Activated CD8-positive, alpha-beta memory T cell treated with anti-CD3 and anti-CD28 coated beads, Interleukin-2, amount 50 U/mL, for 48 hours (primary cell): ENCODE data around the gene PTTG1IP.

Experiments
- DNase-seq: peaks from one replicate; pipeline ENCODE4 v3.0.0-alpha.2; 2020

The PTTG1IP gene

GRCh38 chr21:44858291-44858690, 15.2 kb downstream of the PTTG1IP start:
- no peak for DNase-seq

GRCh38 chr21:44857127-44857892, 16.2 kb downstream of the PTTG1IP start:
- no peak for DNase-seq

GRCh38 chr21:44856131-44856530, 17.4 kb downstream of the PTTG1IP start:
- no peak for DNase-seq

GRCh38 chr21:44855572-44855971, 17.9 kb downstream of the PTTG1IP start:
- no peak for DNase-seq

- no peak for DNase-seq
Measured at GRCh38 chr21:44854664-44855446, 18.6 kb downstream of the PTTG1IP start.

GRCh38 chr21:44854391-44854663, 19.2 kb downstream of the PTTG1IP start:
- no peak for DNase-seq

- DNase-seq = no peak
Measured at GRCh38 chr21:44853601-44854390, 19.7 kb downstream of the PTTG1IP start.

- DNase-seq = no peak
Measured at GRCh38 chr21:44850905-44851657, 22.4 kb downstream of the PTTG1IP start.

GRCh38 chr21:44850208-44850800, 23.2 kb downstream of the PTTG1IP start:
- no peak for DNase-seq

- no peak for DNase-seq
Measured at GRCh38 chr21:44849616-44850130, 23.8 kb downstream of the PTTG1IP start.

GRCh38 chr21:44848821-44849521, 24.5 kb downstream of the PTTG1IP start:
- DNase-seq = no peak

GRCh38 chr21:44847261-44848056, 26.0 kb downstream of the PTTG1IP start:
- DNase-seq = no peak

GRCh38 chr21:44846485-44847260, 26.8 kb downstream of the PTTG1IP start:
- DNase-seq = peak; percentile 64

- no peak for DNase-seq
Measured at GRCh38 chr21:44846224-44846484, 27.3 kb downstream of the PTTG1IP start.

GRCh38 chr21:44845418-44846223, 27.9 kb downstream of the PTTG1IP start:
- DNase-seq = peak; percentile 83

- DNase-seq = no peak
Measured at GRCh38 chr21:44844256-44844655, 29.2 kb downstream of the PTTG1IP start.

GRCh38 chr21:44842721-44843445, 30.6 kb downstream of the PTTG1IP start:
- no peak for DNase-seq

- no peak for DNase-seq
Measured at GRCh38 chr21:44842087-44842486, 31.4 kb downstream of the PTTG1IP start.

GRCh38 chr21:44840771-44841170, 32.7 kb downstream of the PTTG1IP start:
- DNase-seq = no peak
